Common myeloid progenitor, CD34-positive (primary cell): ENCODE measurements around the gene DCLK1.

Experiments
- CTCF ChIA-PET: fragments of 350-600 bp; sonication (Branson Sonifier 250); formaldehyde crosslinking; loops from one replicate; lab custom pipeline; 2021; ENCODE audit warnings: antibody characterized with exemption; lab: Charles Lee
- POLR2A ChIA-PET: fragments of 350-600 bp; sonication (Branson Sonifier 250); formaldehyde crosslinking; loops from one replicate; lab custom pipeline; 2021; ENCODE audit warnings: antibody characterized with exemption; lab: Charles Lee
- DNase-seq, 3 donors: peaks; one replicate each; pipeline versions ENCODE4 v3.0.0 to v3.0.0-alpha.2; 2013
- H3K27ac ChIP-seq, 2 experiments: 1 replicate in 1 of 2; 2 replicates in 1 of 2; pipeline ENCODE4 v1.7.0; 2013; ENCODE audit warnings: inconsistent platforms in 2 of 2, low read length in 2 of 2, mild to moderate bottlenecking in 2 of 2, low read depth in 1 of 2, moderate library complexity in 1 of 2; ENCODE audit not compliant: severe bottlenecking in 2 of 2, insufficient read depth in 1 of 2, poor library complexity in 1 of 2
- H3K27me3 ChIP-seq, 5 experiments: replicated peaks in 2 of 5; 1 replicate in 3 of 5; 2 replicates in 2 of 5; pipeline versions ENCODE4 v1.6.1 to v1.7.0; 2013; ENCODE audit warnings: low read length in 4 of 5, mild to moderate bottlenecking in 2 of 5, moderate library complexity in 2 of 5, inconsistent platforms in 1 of 5; ENCODE audit not compliant: insufficient read depth in 5 of 5, control insufficient read depth in 4 of 5
- H3K36me3 ChIP-seq, 4 experiments: 1 replicate in 2 of 4; 2 replicates in 2 of 4; pipeline versions ENCODE4 v1.6.1 to v1.7.0; 2013; ENCODE audit warnings: low read length in 3 of 4, control low read depth in 1 of 4, mild to moderate bottlenecking in 1 of 4; ENCODE audit not compliant: control insufficient read depth in 4 of 4, insufficient read depth in 4 of 4
- H3K4me1 ChIP-seq, 4 experiments: 1 replicate in 3 of 4; 2 replicates in 1 of 4; pipeline versions ENCODE4 v1.6.1 to v1.7.1; 2013; ENCODE audit warnings: low read length in 3 of 4, mild to moderate bottlenecking in 3 of 4, control low read depth in 1 of 4, inconsistent platforms in 1 of 4, moderate library complexity in 1 of 4; ENCODE audit not compliant: control insufficient read depth in 4 of 4, insufficient read depth in 4 of 4; ENCODE audit errors: control extremely low read depth in 1 of 4
- H3K4me3 ChIP-seq, 7 experiments: 1 replicate in 4 of 7; 2 replicates in 3 of 7; pipeline versions ENCODE4 v1.5.1 to v1.7.0; 2013; ENCODE audit warnings: mild to moderate bottlenecking in 7 of 7, low read length in 6 of 7, moderate library complexity in 6 of 7, inconsistent platforms in 2 of 7, low read depth in 2 of 7, control low read depth in 1 of 7; ENCODE audit not compliant: insufficient read depth in 4 of 7, control insufficient read depth in 1 of 7; ENCODE audit errors: extremely low read depth in 1 of 7
- H3K9me3 ChIP-seq, 5 experiments: 1 replicate in 4 of 5; 2 replicates in 1 of 5; pipeline versions ENCODE4 v1.6.1 to v1.7.1; 2013; ENCODE audit warnings: low read length in 4 of 5, mild to moderate bottlenecking in 2 of 5, inconsistent platforms in 1 of 5, low read depth in 1 of 5, moderate library complexity in 1 of 5; ENCODE audit not compliant: control insufficient read depth in 4 of 5, insufficient read depth in 2 of 5; ENCODE audit errors: control extremely low read depth in 1 of 5
- WGBS: methylation state at CpG from one replicate; pipeline ENCODE4 v1.1.5; 2013; ENCODE audit not compliant: insufficient coverage; 5-methylcytosine and 5-hydroxymethylcytosine counted together

DCLK1 gene

DNA sequence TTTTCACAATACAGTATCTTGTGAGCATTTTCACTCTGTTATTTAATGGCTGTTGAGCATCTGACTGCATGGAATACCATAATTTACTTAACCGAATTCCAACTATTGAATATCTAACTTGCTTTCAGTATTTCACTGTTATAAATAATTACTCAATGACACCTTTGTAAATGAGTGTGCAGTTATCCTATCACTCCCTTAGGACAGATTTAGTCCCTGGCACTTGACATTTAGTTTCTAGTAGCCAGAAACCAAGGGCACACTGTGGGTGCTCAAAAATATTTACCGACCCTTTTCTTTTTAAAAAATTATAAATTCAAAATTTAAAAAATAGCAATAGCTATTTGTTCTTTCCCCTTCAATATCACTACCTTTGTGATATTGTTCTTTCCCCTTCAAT is 258.8 kb downstream of the DCLK1 start:
- no CpG with 5 or more reads among the region's 2 CpGs for WGBS

DNA sequence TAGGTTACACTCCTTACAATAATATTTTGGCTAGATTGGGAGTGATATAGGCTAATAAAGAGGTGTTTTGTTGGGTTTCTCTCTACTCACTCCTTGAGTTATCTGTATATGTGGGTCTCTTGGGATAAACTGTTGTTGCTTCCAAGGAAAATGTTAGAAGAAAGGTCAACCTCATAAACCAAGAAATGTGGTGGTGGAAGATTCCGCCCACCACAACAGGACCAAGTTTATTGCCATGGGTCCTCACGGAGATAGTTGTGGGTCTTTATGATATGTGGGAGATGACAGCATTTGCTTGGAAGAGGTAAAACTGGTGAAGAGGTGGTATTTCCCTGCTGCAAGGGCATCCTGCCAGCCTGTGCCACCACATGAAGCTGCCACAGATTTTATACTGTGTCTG is 259.6 kb downstream of the DCLK1 start:
- H3K36me3 ChIP-seq = no peaks in the 10 kb centered on the region
- H3K4me3 ChIP-seq = no peak overlapping the region
- no peaks in the 10 kb centered on the region for H3K4me1 ChIP-seq
- no CpG with 5 or more reads among the region's 2 CpGs for WGBS
- no peak for DNase-seq
- ChIA-PET CTCF (no interaction called here), POLR2A (no interaction called here)
- H3K27me3 ChIP-seq = no peaks in the 10 kb centered on the region
- H3K27ac ChIP-seq = no peak overlapping the region
- H3K9me3 ChIP-seq = no peaks in the 10 kb centered on the region

More for the DNA sequence above, 258.8 kb downstream of the DCLK1 start:
- DNase-seq = no peak
- Histone ChIP-seq H3K36me3 (no peaks in the 10 kb centered on the region), H3K4me1 (no peaks in the 10 kb centered on the region), H3K27ac (no peak overlapping the region), H3K27me3 (no peaks in the 10 kb centered on the region), H3K9me3 (no peaks in the 10 kb centered on the region), H3K4me3 (no peak overlapping the region)
- POLR2A ChIA-PET = no interaction called here
- CTCF ChIA-PET = no interaction called here

GRCh38 chr13:35866801-35867200 is 264.4 kb downstream of the DCLK1 start:
- no peaks in the 10 kb centered on the region for H3K9me3 ChIP-seq
- WGBS = 71% methylated on average over 3 of the region's 3 CpGs
- no peak for DNase-seq

GRCh38 chr13:35865341-35866240 is 265.6 kb downstream of the DCLK1 start:
- Histone ChIP-seq H3K36me3 (no peaks in the 10 kb centered on the region), H3K27me3 (no peaks in the 10 kb centered on the region), H3K27ac (no peak overlapping the region), H3K4me1 (no peaks in the 10 kb centered on the region), H3K4me3 (no peak overlapping the region), H3K9me3 (no peaks in the 10 kb centered on the region)
- WGBS = 50% methylated on average over 1 of the region's 4 CpGs
- DNase-seq = no peak
- CTCF ChIA-PET = no interaction called here
- POLR2A ChIA-PET = no interaction called here

More at GRCh38 chr13:35866801-35867200, 264.4 kb downstream of the DCLK1 start:
- ChIA-PET CTCF (interaction anchor here (0.6 kb wide), 1 partner anchor 38 kb away, joined by 3 read pairs; no protein-coding TSS in a partner anchor), POLR2A (no interaction called here)
- no peak overlapping the region for H3K27ac ChIP-seq
- no peaks in the 10 kb centered on the region for H3K27me3 ChIP-seq
- no peaks in the 10 kb centered on the region for H3K36me3 ChIP-seq
- H3K4me1 ChIP-seq = no peaks in the 10 kb centered on the region
- no peak overlapping the region for H3K4me3 ChIP-seq

GRCh38 chr13:35860661-35861060 is 270.5 kb downstream of the DCLK1 start:
- POLR2A ChIA-PET = no interaction called here
- 90% methylated on average over 3 of the region's 3 CpGs for WGBS
- peaks cover 0 to 3% (median 0%) of the 10 kb centered on the region in 5 experiments for H3K9me3 ChIP-seq
- H3K27me3 ChIP-seq = peaks cover 6 to 30% (median 10%) of the 10 kb centered on the region in 5 experiments
- H3K4me3 ChIP-seq = no peak overlapping the region
- CTCF ChIA-PET = no interaction called here
- no peak overlapping the region for H3K27ac ChIP-seq
- no peak for DNase-seq
- no peaks in the 10 kb centered on the region for H3K4me1 ChIP-seq
- H3K36me3 ChIP-seq = no peaks in the 10 kb centered on the region

GRCh38 chr13:35859981-35860380 is 271.2 kb downstream of the DCLK1 start:
- ChIA-PET POLR2A (no interaction called here), CTCF (no interaction called here)
- 67% methylated on average over 1 of the region's 4 CpGs for WGBS

GRCh38 chr13:35858665-35859064 is 272.5 kb downstream of the DCLK1 start:
- H3K4me3 ChIP-seq = no peak overlapping the region
- no peak overlapping the region for H3K27ac ChIP-seq
- H3K27me3 ChIP-seq = peaks cover 10 to 49% (median 17%) of the 10 kb centered on the region in 5 experiments
- peaks cover 0 to 3% (median 0%) of the 10 kb centered on the region in 5 experiments for H3K9me3 ChIP-seq
- ChIA-PET POLR2A (no interaction called here), CTCF (no interaction called here)
- no peaks in the 10 kb centered on the region for H3K36me3 ChIP-seq
- WGBS = 92% methylated on average over 1 of the region's 1 CpG
- H3K4me1 ChIP-seq = no peaks in the 10 kb centered on the region
- no peak for DNase-seq

More at GRCh38 chr13:35859981-35860380, 271.2 kb downstream of the DCLK1 start:
- no peak for DNase-seq
- Histone ChIP-seq H3K4me3 (no peak overlapping the region), H3K9me3 (peaks cover 0 to 3% (median 0%) of the 10 kb centered on the region in 5 experiments), H3K36me3 (no peaks in the 10 kb centered on the region), H3K27ac (no peak overlapping the region), H3K4me1 (no peaks in the 10 kb centered on the region), H3K27me3 (peaks cover 10 to 37% (median 15%) of the 10 kb centered on the region in 5 experiments)
